ENCODE results near the gene KRTAP10-1.

KRTAP10-1 gene

GRCh38 chr21:44502171-44502958 lies 37.6 kb downstream of the KRTAP10-1 start:
- DNase-seq (ENCODE audit: low read depth), result no peak

GRCh38 chr21:44500111-44500510 lies 39.9 kb downstream of the KRTAP10-1 start:
- no peak for DNase-seq (ENCODE audit: low read depth)

- DNase-seq (ENCODE audit: low read depth), result no peak
These were observed 40.4 kb downstream of the KRTAP10-1 start for GRCh38 chr21:44499631-44500030.

- DNase-seq (ENCODE audit: low read depth), result no peak
These were observed 40.8 kb downstream of the KRTAP10-1 start for GRCh38 chr21:44499211-44499560.

- no peak for DNase-seq (ENCODE audit: low read depth)
These were observed 41.5 kb downstream of the KRTAP10-1 start for GRCh38 chr21:44498280-44499210.

- DNase-seq (ENCODE audit: low read depth), result no peak
These were observed 42.3 kb downstream of the KRTAP10-1 start for GRCh38 chr21:44497703-44498126.

GRCh38 chr21:44496564-44497550 lies 43.1 kb downstream of the KRTAP10-1 start:
- DNase-seq (ENCODE audit: low read depth), result no peak

GRCh38 chr21:44495611-44496563 lies 44.1 kb downstream of the KRTAP10-1 start:
- no peak for DNase-seq (ENCODE audit: low read depth)

- no peak for DNase-seq (ENCODE audit: low read depth)
These were observed 45.0 kb downstream of the KRTAP10-1 start for GRCh38 chr21:44494956-44495355.

GRCh38 chr21:44494418-44494817 lies 45.6 kb downstream of the KRTAP10-1 start:
- no peak for DNase-seq (ENCODE audit: low read depth)

- DNase-seq (ENCODE audit: low read depth), result no peak
These were observed 47.2 kb downstream of the KRTAP10-1 start for GRCh38 chr21:44492567-44493385.

GRCh38 chr21:44490816-44491215 lies 49.2 kb downstream of the KRTAP10-1 start:
- no peak for DNase-seq (ENCODE audit: low read depth)

- no peak for DNase-seq (ENCODE audit: low read depth)
These were observed 49.6 kb downstream of the KRTAP10-1 start for GRCh38 chr21:44490405-44490804.

- DNase-seq (ENCODE audit: low read depth), result no peak
These were observed 50.0 kb downstream of the KRTAP10-1 start for GRCh38 chr21:44489962-44490361.
